Activated naive CD8-positive, alpha-beta T cell treated with anti-CD3 and anti-CD28 coated beads, Interleukin-2, amount 10 ng/mL, durations not matched to agents 7 days and 5 days (primary cell): Measurements from ENCODE around the gene TARDBP. TPM values are rescaled to one million over a fixed set of nuclear protein-coding genes. Genes with fewer than 3 reads are reported as not detected.
A peak's percentile ranks its signal among the peaks of the same experiment; 100 is the strongest.
"Not testable (repeated sequence)": the region's sequence is repeated elsewhere in the genome, so short reads cannot be mapped to it uniquely, and the experiment has no call there.

Source experiments
- ATAC-seq: fragments of 150-1000 bp; cut with Tn5 transposase; one replicate; pipeline ENCODE4 v1.10.0; 2021; ENCODE audit warnings: low read depth, moderate library complexity
- POLR2A ChIA-PET: fragments of 350-600 bp; sonication (Branson Sonifier 250); formaldehyde crosslinking; loops from one replicate; lab custom pipeline; 2021; ENCODE audit warnings: antibody characterized with exemption; lab: Charles Lee
- DNase-seq: peaks from one replicate; pipeline ENCODE4 v3.0.0; 2021
- H3K27ac Mint-ChIP-seq: one replicate; pipeline ENCODE4 v1.8.0; 2022; ENCODE audit warnings: mild to moderate bottlenecking, mixed read lengths
- H3K27me3 Mint-ChIP-seq: one replicate; pipeline ENCODE4 v1.8.0; 2022; ENCODE audit warnings: mild to moderate bottlenecking, moderate library complexity, mixed read lengths
- H3K36me3 Mint-ChIP-seq: one replicate; pipeline ENCODE4 v1.8.0; 2021; ENCODE audit warnings: mild to moderate bottlenecking, mixed read lengths
- H3K4me1 Mint-ChIP-seq: one replicate; pipeline ENCODE4 v1.8.0; 2021; ENCODE audit warnings: mixed read lengths
- H3K4me3 Mint-ChIP-seq: one replicate; pipeline ENCODE4 v1.8.0; 2022; ENCODE audit warnings: mild to moderate bottlenecking, moderate library complexity, mixed read lengths
- H3K9me3 Mint-ChIP-seq: one replicate; pipeline ENCODE4 v1.8.0; 2021; ENCODE audit warnings: mixed read lengths
- total RNA-seq, 2 experiments: library from RNA; stranded (reverse); gene quantifications; one replicate each; pipeline ENCODE4 v1.2.3, GENCODE V29; 2021

The TARDBP gene
- total RNA-seq, 2 experiments from 2014 or later, result 166 to 174 TPM

DNA sequence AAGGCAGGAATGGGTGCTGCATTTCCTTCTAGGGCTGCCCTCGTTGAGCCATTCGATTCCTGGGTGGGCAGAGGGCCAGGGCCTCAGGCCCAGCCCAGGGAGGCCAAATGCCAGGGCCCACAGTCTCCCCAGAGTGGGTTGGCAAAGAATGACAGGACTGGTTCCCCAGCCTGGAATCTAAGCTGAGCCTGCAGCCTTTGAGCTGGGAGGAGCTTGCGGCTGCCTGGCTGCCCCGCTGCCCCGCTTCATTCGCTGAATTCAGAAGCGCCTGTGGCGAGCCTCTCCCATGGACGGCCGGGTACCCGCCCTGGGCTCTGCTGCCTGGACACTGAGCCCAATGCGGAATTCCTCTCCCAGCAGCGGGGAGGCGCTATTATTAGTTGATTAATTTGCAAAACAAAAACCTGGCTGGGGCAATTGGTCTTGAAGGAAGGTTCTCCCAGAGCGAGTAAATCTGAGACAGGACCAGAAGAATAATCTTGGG, 32.3 kb upstream of the TARDBP start:
- Mint-ChIP-seq H3K27me3 (peaks cover 33% of the 10 kb centered on the region), H3K4me1 (no peaks in the 10 kb centered on the region), H3K27ac (no peak overlapping the region), H3K9me3 (no peaks in the 10 kb centered on the region), H3K36me3 (no peaks in the 10 kb centered on the region), H3K4me3 (no peak overlapping the region)
- POLR2A ChIA-PET, result no interaction called here
- DNase-seq (no peak), ATAC-seq (no peak)

DNA sequence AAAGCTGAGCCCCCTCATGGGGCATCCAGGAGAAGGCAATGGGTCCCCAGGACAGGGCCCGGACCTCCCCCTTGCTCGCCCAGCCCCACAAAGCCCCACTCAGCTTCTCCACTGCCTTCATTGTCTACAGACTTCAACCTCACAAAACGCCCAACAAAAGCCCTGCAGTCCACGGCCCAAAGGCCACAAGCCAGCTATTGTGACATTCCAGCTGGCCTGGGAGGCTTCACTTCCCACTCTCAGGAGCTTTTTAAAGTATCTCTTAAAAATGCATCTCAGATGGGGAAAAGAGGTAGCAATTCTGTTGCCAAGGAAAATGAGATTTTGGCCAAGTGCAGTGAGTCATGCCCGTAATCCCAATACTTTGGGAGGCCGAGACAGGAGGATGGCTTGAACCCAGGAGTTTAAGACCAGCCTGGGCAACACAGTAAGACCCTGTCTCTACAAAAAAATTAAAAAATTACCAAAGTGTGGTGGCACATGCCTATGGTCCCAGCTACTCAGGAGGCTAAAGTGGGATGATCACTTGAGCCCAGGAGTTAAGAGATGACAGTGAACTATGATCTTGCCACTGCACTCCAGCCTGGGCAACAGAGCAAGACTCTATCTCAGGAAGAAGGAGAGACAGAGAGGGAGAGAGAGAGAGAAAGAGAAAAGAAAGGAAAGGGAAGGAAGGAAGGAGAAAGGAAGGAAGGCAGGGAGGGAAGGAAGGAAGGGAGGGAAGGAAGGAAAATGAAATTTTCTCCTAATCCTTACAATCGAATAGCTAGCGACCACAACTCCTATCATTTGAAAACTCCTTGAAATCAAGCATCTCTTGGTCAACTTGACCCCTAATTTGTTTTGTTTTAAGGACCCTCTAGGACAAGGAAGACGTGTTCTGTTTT, 31.4 kb upstream of the TARDBP start:
- ATAC-seq (no peak), DNase-seq (no peak)
- Mint-ChIP-seq H3K36me3 (no peaks in the 10 kb centered on the region), H3K27me3 (peaks cover 36% of the 10 kb centered on the region), H3K9me3 (no peaks in the 10 kb centered on the region), H3K4me3 (no peak overlapping the region), H3K27ac (no peak overlapping the region), H3K4me1 (no peaks in the 10 kb centered on the region)
- POLR2A ChIA-PET, result no interaction called here

DNA sequence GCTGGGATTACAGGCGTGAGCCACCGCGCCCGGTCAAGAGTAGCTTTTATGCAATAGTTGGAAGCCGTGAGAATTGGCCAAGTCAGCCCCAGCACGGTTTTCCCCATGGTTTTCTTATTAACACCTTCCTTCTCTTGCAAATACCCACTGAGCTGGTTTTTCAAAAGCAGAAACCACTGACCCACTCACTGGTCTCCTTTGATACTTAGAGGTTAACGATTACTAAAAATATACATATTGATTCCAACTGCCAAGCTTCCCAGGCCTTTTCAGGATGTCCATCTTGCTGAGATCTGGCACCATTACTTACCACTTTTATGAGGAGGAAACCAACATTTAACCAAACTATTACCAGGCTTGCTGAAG, 25.9 kb upstream of the TARDBP start:
- no peak for DNase-seq
- no peak overlapping the region for H3K4me3 Mint-ChIP-seq
- no peak for ATAC-seq
- H3K36me3 Mint-ChIP-seq, result no peaks in the 10 kb centered on the region
- POLR2A ChIA-PET, result interaction anchor here (0.7 kb wide), 1 partner anchor 782 kb away, joined by 3 read pairs; no protein-coding TSS in a partner anchor
- H3K27ac Mint-ChIP-seq, result no peak overlapping the region
- no peaks in the 10 kb centered on the region for H3K4me1 Mint-ChIP-seq
- H3K27me3 Mint-ChIP-seq, result peaks cover 26% of the 10 kb centered on the region
- H3K9me3 Mint-ChIP-seq, result no peaks in the 10 kb centered on the region

DNA sequence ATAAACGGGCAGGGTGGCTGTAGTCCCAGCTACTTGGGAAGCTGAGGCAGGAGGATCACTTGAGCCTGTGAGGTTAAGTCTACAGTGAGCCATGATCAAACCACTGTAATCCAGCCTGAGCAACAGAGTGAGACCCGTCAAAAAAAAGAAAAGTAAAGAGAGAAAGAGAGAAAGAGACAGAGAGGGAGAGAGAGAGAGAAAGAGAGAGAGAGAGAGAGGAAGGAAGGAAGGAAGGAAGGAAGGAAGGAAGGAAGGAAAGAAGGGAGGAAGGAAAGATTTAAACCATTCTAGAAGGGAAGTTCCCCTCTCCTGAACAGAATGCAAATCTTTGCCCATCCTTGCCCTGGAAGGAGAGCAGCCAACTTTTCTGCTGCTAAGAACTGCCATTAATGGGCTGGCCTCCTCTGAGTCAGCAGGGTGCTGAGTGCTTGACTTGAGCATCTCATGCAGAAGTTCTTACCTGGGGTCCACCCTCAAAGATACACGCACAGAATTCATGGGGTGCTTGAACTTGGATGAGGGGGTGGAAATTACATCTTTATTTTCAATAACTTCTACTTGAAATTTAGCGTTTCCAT, 24.5 kb upstream of the TARDBP start:
- no peaks in the 10 kb centered on the region for H3K4me1 Mint-ChIP-seq
- POLR2A ChIA-PET, result no interaction called here
- DNase-seq (no peak), ATAC-seq (no peak)
- H3K27me3 Mint-ChIP-seq, result peaks cover 18% of the 10 kb centered on the region
- H3K9me3 Mint-ChIP-seq, result no peaks in the 10 kb centered on the region
- no peak overlapping the region for H3K4me3 Mint-ChIP-seq
- H3K27ac Mint-ChIP-seq, result no peak overlapping the region
- H3K36me3 Mint-ChIP-seq, result no peaks in the 10 kb centered on the region

DNA sequence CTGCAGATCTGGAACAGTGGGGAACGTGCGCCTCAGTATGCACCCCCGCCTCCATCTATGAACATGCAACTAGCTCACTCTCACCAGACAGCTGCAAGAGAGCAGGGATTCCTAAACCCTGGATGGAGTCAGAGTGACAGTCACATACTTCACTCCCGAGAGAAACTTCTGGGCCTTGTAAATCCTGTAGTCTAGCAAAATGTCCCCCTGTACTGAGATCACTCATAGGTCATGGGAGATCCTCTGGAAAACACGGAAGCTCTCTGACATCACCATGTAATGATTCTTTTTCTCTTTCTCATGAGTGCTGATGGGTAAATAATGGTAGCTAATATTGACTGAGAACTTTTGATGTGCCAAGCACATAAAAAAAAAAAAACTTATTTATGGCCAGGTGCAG, 23.4 kb upstream of the TARDBP start:
- no peak overlapping the region for H3K27ac Mint-ChIP-seq
- POLR2A ChIA-PET, result no interaction called here

DNA sequence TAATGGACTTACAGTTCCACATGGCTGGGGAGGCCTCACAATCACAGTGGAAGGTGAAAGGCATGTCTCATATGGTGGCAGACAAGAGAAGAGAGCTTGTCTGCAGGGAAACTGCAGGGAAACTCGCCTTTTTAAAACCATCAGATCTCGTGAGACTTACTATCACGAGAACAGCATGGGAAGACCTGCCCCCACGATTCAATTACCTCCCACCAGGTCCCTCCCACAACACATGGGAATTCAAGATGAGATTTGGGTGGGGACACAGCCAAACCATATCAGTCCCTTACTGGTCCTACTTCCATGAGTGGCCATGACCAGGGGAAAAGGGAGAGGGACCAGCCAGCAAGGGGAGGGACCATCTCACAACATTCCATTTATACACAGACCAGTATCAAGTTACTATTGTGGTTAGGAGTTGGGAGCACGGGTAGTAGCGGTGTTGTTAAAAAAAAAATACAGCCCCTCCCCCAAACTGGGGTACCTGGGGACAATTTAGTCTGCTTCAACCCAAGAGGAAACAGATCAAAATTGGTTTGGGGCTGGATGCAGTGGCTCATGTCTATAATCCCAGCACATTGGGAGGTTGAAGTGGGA, 22.4 kb upstream of the TARDBP start:
- POLR2A ChIA-PET, H3K9me3 Mint-ChIP-seq, H3K36me3 Mint-ChIP-seq, H3K4me1 Mint-ChIP-seq, H3K4me3 Mint-ChIP-seq, H3K27ac Mint-ChIP-seq, DNase-seq, ATAC-seq: not testable (repeated sequence)
- peaks cover 14% of the 10 kb centered on the region for H3K27me3 Mint-ChIP-seq

More for the DNA sequence above, 23.4 kb upstream of the TARDBP start:
- no peak for DNase-seq
- ATAC-seq, result no peak
- H3K4me3 Mint-ChIP-seq, result no peak overlapping the region
- peaks cover 18% of the 10 kb centered on the region for H3K27me3 Mint-ChIP-seq
- no peaks in the 10 kb centered on the region for H3K4me1 Mint-ChIP-seq
- H3K9me3 Mint-ChIP-seq, result no peaks in the 10 kb centered on the region
- no peaks in the 10 kb centered on the region for H3K36me3 Mint-ChIP-seq

DNA sequence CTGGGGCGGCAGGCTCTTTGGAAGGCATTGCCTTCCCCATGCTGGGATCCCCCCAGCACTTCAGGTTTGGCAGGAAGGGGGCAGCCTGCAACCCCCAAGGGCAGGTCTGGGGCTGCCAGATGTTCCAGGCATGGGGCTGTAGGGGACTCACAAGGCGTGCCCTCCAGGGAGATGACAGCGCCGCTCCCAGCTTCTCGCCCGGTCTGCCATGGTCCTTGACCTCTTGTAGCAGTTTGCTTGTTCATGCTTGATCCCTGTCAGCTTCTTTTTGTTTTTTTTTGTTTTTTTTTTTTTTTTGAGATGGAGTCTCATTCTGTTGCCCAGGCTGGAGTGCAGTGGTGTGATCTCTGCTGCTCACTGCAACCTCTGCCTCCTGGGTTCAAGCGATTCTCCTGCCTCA, 21.6 kb upstream of the TARDBP start:
- POLR2A ChIA-PET, result no interaction called here
- DNase-seq (no peak), ATAC-seq (no peak)
- H3K27ac Mint-ChIP-seq, result no peak overlapping the region
- H3K36me3 Mint-ChIP-seq, result no peaks in the 10 kb centered on the region
- no peak overlapping the region for H3K4me3 Mint-ChIP-seq
- H3K9me3 Mint-ChIP-seq, result no peaks in the 10 kb centered on the region
- no peaks in the 10 kb centered on the region for H3K4me1 Mint-ChIP-seq
- peaks cover 13% of the 10 kb centered on the region for H3K27me3 Mint-ChIP-seq

DNA sequence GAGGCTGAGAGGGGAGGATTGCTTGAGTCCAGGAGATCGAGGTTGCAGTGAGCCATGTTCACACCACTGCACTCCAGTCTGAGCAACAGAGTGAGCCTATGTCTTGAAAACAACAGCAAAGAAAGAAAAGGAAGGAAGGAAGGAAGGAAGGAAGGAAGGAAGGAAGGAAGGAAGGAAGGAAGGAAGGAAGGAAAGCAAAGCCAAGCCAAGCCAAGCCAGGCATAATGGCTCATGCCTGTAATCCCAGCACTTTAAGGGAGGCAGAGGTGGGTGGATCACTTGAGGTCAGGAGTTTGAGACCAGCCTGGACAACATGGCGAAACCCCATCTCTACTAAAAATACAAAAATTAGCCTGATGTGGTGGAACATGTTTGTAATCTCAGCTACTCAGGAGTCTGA, 20.4 kb upstream of the TARDBP start:
- ATAC-seq, POLR2A ChIA-PET, H3K9me3 Mint-ChIP-seq, DNase-seq, H3K4me3 Mint-ChIP-seq, H3K4me1 Mint-ChIP-seq, H3K36me3 Mint-ChIP-seq: not testable (repeated sequence)
- peaks cover 10% of the 10 kb centered on the region for H3K27me3 Mint-ChIP-seq
- peak overlapping the region; percentile 46 for H3K27ac Mint-ChIP-seq

DNA sequence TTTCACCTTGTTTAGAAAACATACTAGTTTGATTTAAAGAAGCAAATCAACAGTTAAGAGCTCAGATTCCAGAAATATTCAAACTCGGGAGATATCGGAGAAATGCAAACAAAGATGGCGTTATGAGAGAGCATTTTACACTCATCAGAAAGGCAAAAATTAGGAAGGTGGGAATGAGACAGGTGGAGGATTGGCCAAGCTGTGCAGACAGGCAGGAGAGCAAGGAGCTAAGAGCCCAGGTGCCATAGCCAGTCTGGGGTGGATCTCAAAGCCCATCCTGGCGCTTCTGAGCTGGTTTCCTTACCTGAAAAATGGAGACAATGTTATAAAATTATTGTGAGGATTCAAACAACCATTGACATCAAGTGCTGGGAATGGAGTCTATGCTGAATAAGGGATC, 19.6 kb upstream of the TARDBP start:
- no peaks in the 10 kb centered on the region for H3K36me3 Mint-ChIP-seq
- H3K4me1 Mint-ChIP-seq, result no peaks in the 10 kb centered on the region
- H3K4me3 Mint-ChIP-seq, result no peak overlapping the region
- no peaks in the 10 kb centered on the region for H3K9me3 Mint-ChIP-seq
- H3K27me3 Mint-ChIP-seq, result peaks cover 3% of the 10 kb centered on the region
- POLR2A ChIA-PET, result no interaction called here
- no peak overlapping the region for H3K27ac Mint-ChIP-seq
- ATAC-seq (no peak), DNase-seq (no peak)

DNA sequence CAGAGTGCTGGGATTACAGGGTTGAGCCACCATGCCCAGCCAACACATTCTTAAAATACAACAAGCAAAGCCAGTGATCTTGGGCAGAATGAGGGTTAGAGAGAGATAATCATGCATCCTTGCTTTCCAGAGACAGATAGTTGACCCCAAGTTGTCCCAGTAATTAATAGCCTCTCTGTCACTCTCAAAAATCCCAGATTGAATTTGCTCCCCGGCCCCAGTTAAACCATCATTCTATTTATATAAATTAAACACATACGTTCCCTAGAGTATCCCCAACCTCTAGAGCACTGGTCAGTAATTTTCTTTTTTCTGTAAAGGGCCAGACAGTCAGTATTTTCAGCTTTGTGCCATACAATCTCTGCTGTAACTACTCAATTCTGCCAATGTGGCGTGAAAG, 16.4 kb upstream of the TARDBP start:
- ATAC-seq (no peak), DNase-seq (no peak)
- Mint-ChIP-seq H3K9me3 (peaks cover 3% of the 10 kb centered on the region), H3K36me3 (peaks cover 1% of the 10 kb centered on the region), H3K27ac (no peak overlapping the region), H3K27me3 (peaks cover 1% of the 10 kb centered on the region), H3K4me3 (no peak overlapping the region), H3K4me1 (no peaks in the 10 kb centered on the region)
- POLR2A ChIA-PET, result no interaction called here

DNA sequence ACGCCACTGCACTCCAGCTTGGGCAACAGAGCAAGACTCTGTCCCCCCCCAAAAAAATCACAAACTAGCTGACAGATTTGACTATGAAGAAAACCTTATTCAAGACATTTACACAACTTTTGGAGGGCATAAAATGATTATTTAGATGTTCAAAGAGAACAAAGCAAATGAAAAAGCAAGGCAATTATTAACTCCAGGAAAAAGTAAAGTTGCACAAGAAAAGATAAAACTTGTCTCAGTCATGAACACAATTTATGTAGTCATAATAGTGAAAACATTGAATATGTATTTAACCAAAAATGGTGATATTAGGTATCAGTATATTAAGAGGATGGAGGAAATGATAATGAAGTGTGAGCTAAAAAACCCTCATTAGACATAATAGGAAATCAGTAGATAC, 11.9 kb upstream of the TARDBP start:
- Mint-ChIP-seq H3K4me3 (no peak overlapping the region), H3K4me1 (no peaks in the 10 kb centered on the region), H3K27ac (no peak overlapping the region), H3K36me3 (peaks cover 1% of the 10 kb centered on the region), H3K9me3 (peaks cover 3% of the 10 kb centered on the region), H3K27me3 (no peaks in the 10 kb centered on the region)
- POLR2A ChIA-PET, result no interaction called here
- no peak for DNase-seq
- no peak for ATAC-seq

DNA sequence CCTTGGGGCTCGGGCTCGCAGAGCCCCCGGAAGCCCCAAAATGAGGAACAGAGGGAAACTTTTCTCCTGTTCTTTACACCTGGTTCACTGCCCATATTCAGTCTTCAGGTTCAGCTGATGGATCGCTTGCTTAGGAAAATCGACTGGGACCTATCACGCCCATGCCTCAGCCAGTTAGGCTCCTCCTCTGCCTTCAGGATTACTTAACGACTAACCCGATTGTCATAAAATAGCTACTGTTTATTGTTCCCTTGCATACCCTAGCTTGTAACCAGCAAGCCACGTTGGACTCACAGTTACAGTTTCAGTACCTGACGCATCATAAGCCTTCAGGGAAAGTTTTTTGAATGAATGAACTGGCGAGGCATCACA, 692 bp downstream of the TARDBP start:
- H3K9me3 Mint-ChIP-seq, result no peaks in the 10 kb centered on the region
- ATAC-seq, result peak; percentile 1
- peaks cover 22% of the 10 kb centered on the region for H3K36me3 Mint-ChIP-seq
- H3K4me1 Mint-ChIP-seq, result peaks cover 17% of the 10 kb centered on the region
- H3K27me3 Mint-ChIP-seq, result no peaks in the 10 kb centered on the region
- H3K4me3 Mint-ChIP-seq, result peak overlapping the region; percentile 91
- DNase-seq, result no peak
- POLR2A ChIA-PET, result interaction anchor here (0.7 to 1.9 kb wide), 8 partner anchors 8 to 895 kb away, joined by 3 to 6 read pairs (median 3); no protein-coding TSS in a partner anchor
- H3K27ac Mint-ChIP-seq, result peak overlapping the region; percentile 84

DNA sequence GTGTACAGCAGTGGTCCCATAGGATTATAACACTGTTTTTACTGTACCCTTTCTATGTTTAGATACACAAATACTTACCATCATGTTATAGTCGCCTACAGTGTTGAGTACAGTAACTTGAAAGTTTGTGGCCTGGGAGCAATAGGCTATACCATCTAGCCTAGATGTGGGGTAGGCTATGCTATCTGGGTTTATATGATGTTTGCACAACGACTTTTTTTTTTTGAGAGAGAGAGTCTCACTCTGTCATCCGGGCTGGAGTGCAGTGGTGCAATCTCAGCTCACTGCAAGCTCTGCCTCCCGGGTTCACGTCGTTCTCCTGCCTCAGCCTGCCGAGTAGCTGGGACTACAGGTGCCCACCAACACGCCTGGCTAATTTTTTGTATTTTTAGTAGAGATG, 6.9 kb downstream of the TARDBP start:
- DNase-seq, POLR2A ChIA-PET, H3K4me3 Mint-ChIP-seq, H3K27me3 Mint-ChIP-seq, H3K9me3 Mint-ChIP-seq, ATAC-seq, H3K27ac Mint-ChIP-seq: not testable (repeated sequence)
- Mint-ChIP-seq H3K36me3 (peaks cover 40% of the 10 kb centered on the region), H3K4me1 (peaks cover 16% of the 10 kb centered on the region)
